Smooth muscle cell of the brain vasculature (primary cell): ENCODE data around the gene KRT13.

Experiments used
- DNase-seq: peaks from one replicate; pipeline ENCODE4 v3.0.0-alpha.2; 2012; ENCODE audit warnings: low read depth, low spot score

Gene KRT13

GRCh38 chr17:41519501-41520224, 14.3 kb upstream of the KRT13 start:
- no peak for DNase-seq

GRCh38 chr17:41518789-41519449, 13.5 kb upstream of the KRT13 start, which contains the start of gene KRT15:
Gene KRT15, minus strand, starts transcription at chr17:41518890. Its CDS starts 63 bp downstream, at chr17:41518827.
- DNase-seq, result no peak

- no peak for DNase-seq
These were observed 12.6 kb upstream of the KRT13 start for GRCh38 chr17:41518031-41518430.

- DNase-seq, result no peak
These were observed 11.4 kb upstream of the KRT13 start for GRCh38 chr17:41516830-41517283.

GRCh38 chr17:41516147-41516829, 10.9 kb upstream of the KRT13 start:
- no peak for DNase-seq

- no peak for DNase-seq
These were observed 7.7 kb upstream of the KRT13 start for GRCh38 chr17:41513168-41513547.

- no peak for DNase-seq
These were observed 7.2 kb upstream of the KRT13 start for GRCh38 chr17:41512546-41513167.

- no peak for DNase-seq
These were observed 6.3 kb upstream of the KRT13 start for GRCh38 chr17:41511716-41512115.

GRCh38 chr17:41511116-41511515, 5.7 kb upstream of the KRT13 start:
- no peak for DNase-seq

GRCh38 chr17:41510251-41511065, 5.0 kb upstream of the KRT13 start:
- DNase-seq, result no peak

- no peak for DNase-seq
These were observed 2.0 kb upstream of the KRT13 start for GRCh38 chr17:41507315-41507880.

- no peak for DNase-seq
These were observed 676 bp upstream of the KRT13 start for GRCh38 chr17:41505809-41506767.

GRCh38 chr17:41504246-41504977, 1.0 kb downstream of the KRT13 start:
- DNase-seq, result no peak

GRCh38 chr17:41503202-41503601, 2.2 kb downstream of the KRT13 start:
- DNase-seq, result no peak

GRCh38 chr17:41500131-41500911, 5.1 kb downstream of the KRT13 start:
- DNase-seq, result no peak

- no peak for DNase-seq
These were observed 5.7 kb downstream of the KRT13 start for GRCh38 chr17:41499714-41500113.

- no peak for DNase-seq
These were observed 7.1 kb downstream of the KRT13 start for GRCh38 chr17:41498276-41498675.

- DNase-seq, result peak; percentile 39
These were observed 8.5 kb downstream of the KRT13 start for GRCh38 chr17:41496803-41497484.
